K562 (cell line): ENCODE results near the gene LDB2.

Experiments used
- DLX4 ChIP-seq: fragments of 250-450 bp; sonication (Bioruptor Pico); IDR thresholded peaks from 2 replicates; pipeline ENCODE4 v1.6.1; 2021; ENCODE audit warnings: mild to moderate bottlenecking
- EGR1 ChIP-seq: fragments of 450-650 bp; conservative IDR thresholded peaks from 2 replicates; pipeline ENCODE4 v1.6.1; 2017; ENCODE audit warnings: mild to moderate bottlenecking
- HDAC2 ChIP-seq: fragments of 450-650 bp; IDR thresholded peaks from 2 replicates; pipeline ENCODE4 v1.6.1; 2016; ENCODE audit warnings: mild to moderate bottlenecking
- MAX ChIP-seq: sonication (generic); formaldehyde crosslinking; IDR thresholded peaks from 2 replicates; pipeline ENCODE4 v1.9.0; 2022; ENCODE audit warnings: mild to moderate bottlenecking, missing genetic modification reagents
- NR3C1 ChIP-seq: sonication (generic); formaldehyde crosslinking; IDR thresholded peaks from 2 replicates; pipeline ENCODE4 v1.8.1; 2022; ENCODE audit warnings: missing genetic modification reagents
- POLR2A ChIP-seq: fragments of 450-650 bp; conservative IDR thresholded peaks from 2 replicates; pipeline ENCODE4 v1.6.1; 2016
- RCOR1 ChIP-seq, 2 experiments: IDR thresholded peaks; 2 replicates each; pipeline ENCODE4 v1.6.1; 2012; ENCODE audit warnings: low read depth in 2 of 2, low read length in 2 of 2, borderline replicate concordance in 1 of 2, improper control_type of control experiment in 1 of 2
- ZKSCAN8 ChIP-seq: fragments of 200-800 bp; sonication (Bioruptor generic); IDR thresholded peaks from 2 replicates; pipeline ENCODE4 v1.6.1; 2016; ENCODE audit warnings: missing genetic modification characterization, missing compliant biosample characterization

- TF ChIP-seq DLX4 (CRISPR knock-in tag) (no peak), HDAC2 (no peak), MAX (CRISPR knock-in tag) (no peak), NR3C1 (CRISPR knock-in tag) (no peak), POLR2A (no peak), EGR1 (no peak), ZKSCAN8 (no peak), RCOR1 (IDR thresholded peaks at IDR 0.05; ENCODE audit: borderline replicate concordance in 1 of 2, low read depth in 2 of 2, low read length in 2 of 2) (no peak)
Observed at GRCh38 chr4:16684097-16684496, 214.3 kb downstream of the LDB2 start.
